ENCODE results near the gene GMDS. TPM values are rescaled to one million over a fixed set of nuclear protein-coding genes. Genes with fewer than 3 reads are reported as not detected.
A peak's percentile ranks its signal among the peaks of the same experiment; 100 is the strongest.

Gene GMDS
- total and polyA plus RNA-seq, 2 of the 4 experiments (the other 2 are of a cell fraction), result 7.3 to 21.9 TPM

- H3K36me3 ChIP-seq (ENCODE audit: control insufficient read depth, insufficient read depth, low read length), result no peaks in the 10 kb centered on the region
- no peaks in the 10 kb centered on the region for H3K79me1 ChIP-seq (ENCODE audit: low read depth in 1 of 2, low read length in 2 of 2)
- H3K4me1 ChIP-seq (ENCODE audit: control insufficient read depth, insufficient read depth, low read length), result peaks cover 8% of the 10 kb centered on the region
- no peak overlapping the region for H3K18ac ChIP-seq (ENCODE audit: low read depth, low read length)
- dilution Hi-C loops (cut with HindIII; ENCODE audit: low sequenced_read_pairs, unreplicated experiment) (no loop called here), intact Hi-C loops (cut with micrococcal nuclease) (loop anchor here (5.0 kb wide), 1 partner anchor 641 kb away; no protein-coding TSS in a partner anchor), in situ Hi-C loops (cut with MboI; ENCODE audit: low sequenced_read_pairs) (loop anchor here (5.0 to 10.0 kb wide), 2 partner anchors 583 to 751 kb away; no protein-coding TSS in a partner anchor)
- no peak overlapping the region for H3K9ac ChIP-seq (ENCODE audit: low read depth, low read length)
- no peak overlapping the region for H2BK5ac ChIP-seq (ENCODE audit: low read depth, low read length, poor library complexity, severe bottlenecking)
- no peaks in the 10 kb centered on the region for H3K9me1 ChIP-seq (ENCODE audit: insufficient read depth, low read length)
- DNase-seq (no peak), ATAC-seq (ENCODE audit: low read depth) (no peak)
- H3K9me3 ChIP-seq (ENCODE audit: control insufficient read depth, insufficient read depth, low read length), result no peaks in the 10 kb centered on the region
- H2AK9ac ChIP-seq (replicated peaks; ENCODE audit: low read depth, low read length, poor library complexity), result peak overlapping the region; percentile 10
- no peak overlapping the region for H2BK15ac ChIP-seq (ENCODE audit: low read depth, low read length)
- H3K4me2 ChIP-seq (ENCODE audit: low read depth, low read length), result no peak overlapping the region
- no peak overlapping the region for H2BK20ac ChIP-seq (ENCODE audit: low read depth, low read length)
- H3K4me3 ChIP-seq (ENCODE audit: insufficient read depth, low read depth, low read length), result no peak overlapping the region
- POLR2A ChIA-PET (ENCODE audit: unreplicated experiment), result no interaction called here
- 65% methylated on average over 35 of the region's 60 CpGs; no CpG with 5 or more reads in 1 of the 2 experiments for WGBS, 2 experiments (ENCODE audit: extremely low coverage in 2 of 2, insufficient read length in 1 of 2)
- H3K14ac ChIP-seq (replicated peaks; ENCODE audit: low read depth, low read length), result no peak overlapping the region
- H2BK120ac ChIP-seq (ENCODE audit: low read depth, low read length), result no peak overlapping the region
- no peaks in the 10 kb centered on the region for H4K20me1 ChIP-seq (ENCODE audit: insufficient read depth, low read length)
- no peak for TF ChIP-seq MXI1 (IDR thresholded peaks at IDR 0.05; ENCODE audit: borderline replicate concordance, low read depth, low read length)
- TF ChIP-seq FOS (IDR thresholded peaks at IDR 0.05; ENCODE audit: low read depth, low read length), result no peak
- TF ChIP-seq MAZ (IDR thresholded peaks at IDR 0.05; ENCODE audit: borderline replicate concordance, low read depth, low read length), result no peak
- no peak for TF ChIP-seq RCOR1 (IDR thresholded peaks at IDR 0.05; ENCODE audit: insufficient replicate concordance, low read length)
- no peak for TF ChIP-seq CTCF (conservative IDR thresholded peaks at IDR 0.05; ENCODE audit: low read depth, low read length)
- TF ChIP-seq POLR2A (IDR thresholded peaks at IDR 0.05; ENCODE audit: low read depth, low read length), result no peak
- no peak for TF ChIP-seq ELK1 (IDR thresholded peaks at IDR 0.05; ENCODE audit: borderline replicate concordance, low read depth, low read length)
- TF ChIP-seq NFE2L2 (IDR thresholded peaks at IDR 0.05; ENCODE audit: low read depth, low read length), result no peak
- no peak for TF ChIP-seq MAFK (IDR thresholded peaks at IDR 0.05; ENCODE audit: low read depth, low read length)
- no peak for TF ChIP-seq RAD21 (IDR thresholded peaks at IDR 0.05; ENCODE audit: low read length)
- no peak for TF ChIP-seq CEBPB (IDR thresholded peaks at IDR 0.05; ENCODE audit: low read depth, low read length)
- BruUV-seq (replicated peaks), result no TSS peak
- H2AFZ ChIP-seq (replicated peaks; ENCODE audit: low read length, poor library complexity), result no peak overlapping the region
- H4K8ac ChIP-seq (ENCODE audit: low read depth in 2 of 2, low read length in 2 of 2), result no peak overlapping the region
- peaks cover 14% of the 10 kb centered on the region for H3K27me3 ChIP-seq (ENCODE audit: control insufficient read depth, insufficient read depth, low read length)
- H2AK5ac ChIP-seq (ENCODE audit: low read depth, low read length), result no peak overlapping the region
- H3K27ac ChIP-seq (ENCODE audit: insufficient read depth, low read length), result no peak overlapping the region
- H3K23ac ChIP-seq (ENCODE audit: low read depth, low read length), result no peak overlapping the region
- no peak overlapping the region for H3K56ac ChIP-seq (ENCODE audit: extremely low read depth, insufficient read depth, low read length)
- no peak overlapping the region for H4K5ac ChIP-seq (ENCODE audit: low read depth, low read length)
- H3K4ac ChIP-seq (ENCODE audit: low read depth, low read length), result no peak overlapping the region
- CTCF ChIA-PET, result no interaction called here
- H4K91ac ChIP-seq (ENCODE audit: insufficient read depth, low read depth, low read length), result no peak overlapping the region
These were observed 644.0 kb downstream of the GMDS start for GRCh38 chr6:1601158-1602048.
